Neural cell (in vitro differentiated cells): Measurements from ENCODE around the gene TBC1D20. TPM values are rescaled to one million over a fixed set of nuclear protein-coding genes. Genes with fewer than 3 reads are reported as not detected.

Source experiments
- H2AFZ ChIP-seq: fragments of 200-600, 300-800 bp; sonication (generic), shearing (Covaris generic); 2 replicates; pipeline ENCODE4 v1.6.0; 2014; ENCODE audit warnings: low read depth, mild to moderate bottlenecking, antibody characterized with exemption, low read length, moderate library complexity
- H3F3A ChIP-seq: fragments of 200-600 bp; shearing (Covaris generic); 2 replicates; pipeline ENCODE4 v1.6.1; 2016; ENCODE audit warnings: mild to moderate bottlenecking, moderate library complexity, mixed read lengths, antibody characterized with exemption, low read length; ENCODE audit not compliant: insufficient read depth, poor library complexity, severe bottlenecking
- H3K27ac ChIP-seq: fragments of 200-600, 300-800 bp; sonication (generic), shearing (Covaris generic); 2 replicates; pipeline ENCODE4 v1.5.1; 2014; ENCODE audit warnings: mild to moderate bottlenecking, low read length, moderate library complexity
- H3K27me3 ChIP-seq: fragments of 300-800, 200-600 bp; sonication (generic), shearing (Covaris generic); 2 replicates; pipeline ENCODE4 v1.6.0; 2014; ENCODE audit warnings: mild to moderate bottlenecking, low read depth, low read length, moderate library complexity; ENCODE audit not compliant: insufficient read depth
- H3K36me3 ChIP-seq: fragments of 300-800, 200-600 bp; sonication (generic), shearing (Covaris generic); 2 replicates; pipeline ENCODE4 v1.5.1; 2014; ENCODE audit warnings: mild to moderate bottlenecking, antibody characterized with exemption, low read length, moderate library complexity; ENCODE audit not compliant: insufficient read depth
- H3K4me2 ChIP-seq: fragments of 300-800, 200-600 bp; sonication (generic), shearing (Covaris generic); 2 replicates; pipeline ENCODE4 v1.6.0; 2014; ENCODE audit warnings: mild to moderate bottlenecking, low read length
- H3K4me3 ChIP-seq: fragments of 300-800, 200-600 bp; sonication (generic), shearing (Covaris generic); 2 replicates; pipeline ENCODE4 v1.5.1; 2014; ENCODE audit warnings: mild to moderate bottlenecking, low read length, moderate library complexity
- H3K79me2 ChIP-seq: fragments of 200-600 bp; shearing (Covaris generic); replicated peaks from 2 replicates; pipeline ENCODE4 v1.6.0; 2014; ENCODE audit warnings: mild to moderate bottlenecking, low read length, moderate library complexity; ENCODE audit not compliant: insufficient read depth
- H3K9ac ChIP-seq: fragments of 300-800, 200-600 bp; sonication (generic), shearing (Covaris generic); 2 replicates; pipeline ENCODE4 v1.6.1; 2016; ENCODE audit warnings: mild to moderate bottlenecking, low read length, mixed read lengths
- H3K9me2 ChIP-seq: fragments of 200-600 bp; shearing (Covaris generic); 2 replicates; pipeline ENCODE4 v1.6.1; 2016; ENCODE audit warnings: mild to moderate bottlenecking, low read length, mixed read lengths; ENCODE audit not compliant: insufficient read depth
- H3K9me3 ChIP-seq: fragments of 200-600, 300-800 bp; sonication (generic), shearing (Covaris generic); 2 replicates; pipeline ENCODE4 v1.6.1; 2016; ENCODE audit warnings: mild to moderate bottlenecking, mixed run types, low read length, moderate library complexity, mixed read lengths
- H4K20me1 ChIP-seq: fragments of 200-600 bp; shearing (Covaris generic); 2 replicates; pipeline ENCODE4 v1.6.1; 2016; ENCODE audit warnings: mild to moderate bottlenecking, mixed run types; ENCODE audit not compliant: insufficient read depth
- CTCF ChIP-seq: fragments of 450-650 bp; IDR thresholded peaks from 2 replicates; pipeline ENCODE4 v1.5.1; 2014; ENCODE audit warnings: antibody characterized with exemption, mild to moderate bottlenecking, moderate library complexity; ENCODE audit not compliant: poor library complexity, severe bottlenecking
- EP300 ChIP-seq: fragments of 450-650 bp; conservative IDR thresholded peaks from 2 replicates; pipeline ENCODE4 v1.6.1; 2014; ENCODE audit warnings: antibody characterized with exemption, mild to moderate bottlenecking, moderate library complexity; ENCODE audit not compliant: poor library complexity, severe bottlenecking
- EZH2 ChIP-seq: fragments of 200-600, 300-800 bp; shearing (Covaris generic), sonication (generic); IDR thresholded peaks from 2 replicates; pipeline ENCODE4 v1.6.1; 2014; ENCODE audit warnings: antibody characterized with exemption, low read length, borderline replicate concordance, mild to moderate bottlenecking; ENCODE audit not compliant: insufficient read depth, poor library complexity, severe bottlenecking
- MXI1 ChIP-seq: fragments of 450-650 bp; conservative IDR thresholded peaks from 2 replicates; pipeline ENCODE4 v1.6.1; 2014; ENCODE audit warnings: antibody characterized with exemption, mild to moderate bottlenecking; ENCODE audit not compliant: poor library complexity, severe bottlenecking
- POLR2AphosphoS5 ChIP-seq: IDR thresholded peaks from 2 replicates; pipeline ENCODE4 v1.6.1; 2012
- RAD21 ChIP-seq: fragments of 450-650 bp; conservative IDR thresholded peaks from 2 replicates; pipeline ENCODE4 v1.6.1; 2014; ENCODE audit warnings: antibody characterized with exemption, mild to moderate bottlenecking, moderate library complexity
- REST ChIP-seq: IDR thresholded peaks from 2 replicates; pipeline ENCODE4 v1.6.1; 2012; ENCODE audit warnings: borderline replicate concordance
- SMC3 ChIP-seq: fragments of 450-650 bp; conservative IDR thresholded peaks from 2 replicates; pipeline ENCODE4 v1.6.1; 2014; ENCODE audit warnings: antibody characterized with exemption, mild to moderate bottlenecking, moderate library complexity; ENCODE audit not compliant: poor library complexity
- TAF1 ChIP-seq: IDR thresholded peaks from 2 replicates; pipeline ENCODE4 v1.6.1; 2012; ENCODE audit warnings: low read depth
- polyA plus RNA-seq: library from polyadenylated mRNA; depleted of rRNA; stranded (reverse); fragments of >200 nt; gene quantifications from 2 replicates; pipeline ENCODE4 v1.2.3, GENCODE V29; 2014

The TBC1D20 gene
- polyA plus RNA-seq, 1 donor from 2014 or later = 25.1 TPM

- Histone ChIP-seq H3K4me2 (no peak overlapping the region), H3K9ac (no peak overlapping the region), H3K9me2 (no peaks in the 10 kb centered on the region), H3K36me3 (no peaks in the 10 kb centered on the region), H4K20me1 (no peaks in the 10 kb centered on the region), H3K4me3 (no peak overlapping the region), H3K9me3 (no peaks in the 10 kb centered on the region), H3F3A (no peaks in the 10 kb centered on the region), H2AFZ (no peak overlapping the region), H3K79me2 (no peaks in the 10 kb centered on the region), H3K27me3 (no peaks in the 10 kb centered on the region), H3K27ac (no peak overlapping the region)
- no peak for TF ChIP-seq EZH2
- TF ChIP-seq MXI1 = no peak
- TF ChIP-seq TAF1 = no peak
- TF ChIP-seq EP300 = no peak
- no peak for TF ChIP-seq POLR2AphosphoS5
- TF ChIP-seq SMC3 = no peak
- TF ChIP-seq RAD21 = no peak
- TF ChIP-seq CTCF = no peak
- TF ChIP-seq REST = no peak
Observed at GRCh38 chr20:421685-422250, 40.6 kb downstream of the TBC1D20 start.

GRCh38 chr20:420721-421574, 41.4 kb downstream of the TBC1D20 start:
- Histone ChIP-seq H3K79me2 (no peaks in the 10 kb centered on the region), H3K9ac (no peak overlapping the region), H3K9me3 (no peaks in the 10 kb centered on the region), H3K36me3 (no peaks in the 10 kb centered on the region), H3F3A (no peaks in the 10 kb centered on the region), H4K20me1 (no peaks in the 10 kb centered on the region), H3K27ac (no peak overlapping the region), H3K4me3 (no peak overlapping the region), H3K4me2 (no peak overlapping the region), H3K27me3 (no peaks in the 10 kb centered on the region), H3K9me2 (no peaks in the 10 kb centered on the region), H2AFZ (no peak overlapping the region)
- TF ChIP-seq POLR2AphosphoS5 (no peak), REST (no peak), CTCF (no peak), RAD21 (no peak), EZH2 (no peak), MXI1 (no peak), TAF1 (no peak), SMC3 (no peak), EP300 (no peak)
